Occipital lobe (tissue), 2 donors: ENCODE data around the gene WBP2. TPM values are rescaled to one million over a fixed set of nuclear protein-coding genes. Genes with fewer than 3 reads are reported as not detected.

Source experiments
- DNase-seq: peaks from one replicate; lab custom pipeline; 2025; lab: John Stamatoyannopoulos, UW
- total RNA-seq: library from RNA; depleted of rRNA; stranded (reverse); fragments of >200 nt; gene quantifications from one replicate; pipeline ENCODE4 v1.2.3, GENCODE V29; 2014

The WBP2 gene
- total RNA-seq, 1 donor from 2014 or later, result 25.9 TPM

GRCh38 chr17:75845058-75845711, 9.9 kb downstream of the WBP2 start:
- DNase-seq, result no peak

GRCh38 chr17:75844530-75845057, 10.5 kb downstream of the WBP2 start:
- no peak for DNase-seq

GRCh38 chr17:75843577-75844529, 11.3 kb downstream of the WBP2 start, which contains the start of gene UNC13D:
TSS of gene UNC13D (minus strand) at chr17:75844404. CDS start at chr17:75844337, 67 bp downstream.
- DNase-seq, result no peak

GRCh38 chr17:75842963-75843576, 12.1 kb downstream of the WBP2 start:
- no peak for DNase-seq

GRCh38 chr17:75842411-75842810, 12.7 kb downstream of the WBP2 start:
- DNase-seq, result no peak

- DNase-seq, result no peak
Measured at GRCh38 chr17:75840799-75841164, 14.4 kb downstream of the WBP2 start.

GRCh38 chr17:75839942-75840798, 15.0 kb downstream of the WBP2 start:
- no peak for DNase-seq

GRCh38 chr17:75838410-75838809, 16.7 kb downstream of the WBP2 start:
- no peak for DNase-seq

- no peak for DNase-seq
Measured at GRCh38 chr17:75837899-75838298, 17.2 kb downstream of the WBP2 start.

- DNase-seq, result no peak
Measured at GRCh38 chr17:75836605-75837004, 18.5 kb downstream of the WBP2 start.

GRCh38 chr17:75835654-75835987, 19.5 kb downstream of the WBP2 start:
- DNase-seq, result no peak

GRCh38 chr17:75834928-75835653, 20.0 kb downstream of the WBP2 start:
- no peak for DNase-seq

GRCh38 chr17:75834279-75834920, 20.7 kb downstream of the WBP2 start:
- no peak for DNase-seq

- DNase-seq, result no peak
Measured at GRCh38 chr17:75832652-75833400, 22.3 kb downstream of the WBP2 start.

- DNase-seq, result no peak
Measured at GRCh38 chr17:75832164-75832651, 22.9 kb downstream of the WBP2 start.

GRCh38 chr17:75831032-75831571, 24.0 kb downstream of the WBP2 start:
- DNase-seq, result no peak

GRCh38 chr17:75830164-75831031, 24.7 kb downstream of the WBP2 start:
- DNase-seq, result no peak

- no peak for DNase-seq
Measured at GRCh38 chr17:75829747-75830146, 25.4 kb downstream of the WBP2 start.
